Measurements from ENCODE around the gene TCAF1. TPM values are rescaled to one million over a fixed set of nuclear protein-coding genes. Genes with fewer than 3 reads are reported as not detected.

Gene TCAF1
- total RNA-seq, 1 experiment from 2014 or later: 53.5 TPM

Other genes with a start within 250 kb of the TCAF1 start
- gene CTAGE6, start 144.5 kb downstream of the TCAF1 start, total RNA-seq (2014; rRNA removed; shearing (Covaris generic)): not detected in 2 replicates
- gene OR2F2, start 33.1 kb upstream of the TCAF1 start, total RNA-seq (2014; rRNA removed; shearing (Covaris generic)): not detected in 2 replicates
- gene OR2F1, start 52.7 kb upstream of the TCAF1 start, total RNA-seq (2014; rRNA removed; shearing (Covaris generic)): not detected in 2 replicates
- gene OR6B1, start 98.1 kb upstream of the TCAF1 start, total RNA-seq (2014; rRNA removed; shearing (Covaris generic)): not detected in 2 replicates
- gene OR2A5, start 146.8 kb upstream of the TCAF1 start, total RNA-seq (2014; rRNA removed; shearing (Covaris generic)): not detected in 2 replicates
- gene OR2A25, start 167.6 kb upstream of the TCAF1 start, total RNA-seq (2014; rRNA removed; shearing (Covaris generic)): not detected in 2 replicates
- gene OR2A12, start 184.1 kb upstream of the TCAF1 start, total RNA-seq (2014; rRNA removed; shearing (Covaris generic)): not detected in 2 replicates
- not detected in 2 replicates for gene OR2A2, start 207.4 kb upstream of the TCAF1 start, total RNA-seq (2014; rRNA removed; shearing (Covaris generic))
- not detected in 2 replicates for gene OR2A14, start 221.0 kb upstream of the TCAF1 start, total RNA-seq (2014; rRNA removed; shearing (Covaris generic))